Stomach (tissue), 4 donors: ENCODE measurements around the gene RYR3.

ENCODE experiments used
- CTCF ChIP-seq, 7 experiments: fragments of 450-650 bp in 4 of 7; fragments of 200-600 bp in 3 of 7; sonication (generic) in 3 of 7; IDR thresholded peaks; one replicate each; pipeline ENCODE4 v1.5.1; 2016 to 2019; ENCODE audit warnings: antibody characterized with exemption in 7 of 7, control low read depth in 2 of 7, mild to moderate bottlenecking in 1 of 7
- EP300 ChIP-seq: sonication (generic); formaldehyde crosslinking; IDR thresholded peaks from one replicate; pipeline ENCODE4 v1.6.1; 2017; ENCODE audit warnings: antibody characterized with exemption
- POLR2A ChIP-seq, 4 donors: fragments of 450-650 bp; IDR thresholded peaks; one replicate each; pipeline ENCODE4 v1.6.1; 2016; ENCODE audit warnings: antibody characterized with exemption in 4 of 4, control low read depth in 2 of 4, mild to moderate bottlenecking in 1 of 4, moderate library complexity in 1 of 4

- TF ChIP-seq POLR2A (IDR thresholded peaks at IDR 0.05) (no peak), EP300 (no peak), CTCF (IDR thresholded peaks at IDR 0.05) (no peak)
Observed at GRCh38 chr15:33358306-33358705, 47.5 kb downstream of the RYR3 start.
